ENCODE measurements around the gene SEPTIN10. TPM values are rescaled to one million over a fixed set of nuclear protein-coding genes. Genes with fewer than 3 reads are reported as not detected.

SEPTIN10 gene
- total RNA-seq, 1 donor from 2014 or later, result 99.5 TPM

DNA sequence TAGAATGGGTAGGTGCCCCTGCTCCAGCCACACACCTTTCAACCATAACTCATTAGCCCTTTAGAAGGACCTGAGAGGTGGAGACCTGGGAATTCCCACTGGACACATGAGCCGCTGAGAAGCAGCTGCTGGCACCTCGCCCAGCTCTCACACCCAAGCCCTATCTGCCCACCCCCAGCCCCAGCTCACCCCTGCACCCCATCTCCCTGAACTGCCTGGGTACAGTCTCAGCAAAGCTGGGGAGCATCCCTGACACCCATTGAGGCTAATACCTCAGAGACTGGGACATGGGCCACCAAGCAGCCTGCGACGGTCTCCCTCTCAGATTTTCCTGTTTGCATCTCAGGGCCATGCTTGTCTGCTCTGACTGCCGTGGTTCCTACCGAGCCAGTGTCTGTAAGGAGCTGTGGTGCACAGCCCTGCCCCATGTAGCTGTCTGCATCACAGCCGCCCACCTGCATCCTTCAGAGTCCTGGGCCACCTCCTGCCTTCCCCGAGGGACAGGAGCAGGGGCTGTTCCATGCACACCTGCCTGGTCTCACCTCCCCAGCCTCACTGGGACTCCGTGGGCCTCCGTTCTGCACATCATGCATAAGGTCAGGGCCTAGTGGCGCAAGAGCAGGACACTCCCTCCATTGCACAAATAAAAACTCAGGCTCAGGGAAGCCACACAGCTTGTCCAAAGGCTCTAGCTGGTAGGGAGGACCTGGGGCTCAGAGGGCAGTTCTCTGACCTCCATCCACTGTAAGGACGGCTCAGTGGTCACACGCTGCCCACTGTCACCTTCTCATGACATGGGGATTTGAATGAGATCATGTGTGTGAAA, 90.0 kb downstream of the SEPTIN10 start:
- TF ChIP-seq CTCF (conservative IDR thresholded peaks at IDR 0.05), result no peak
- Mint-ChIP-seq H3K9me3 (no peaks in the 10 kb centered on the region), H3K36me3 (ENCODE audit: low read depth) (no peaks in the 10 kb centered on the region), H3K4me3 (no peak overlapping the region), H3K27me3 (ENCODE audit: low read depth) (no peaks in the 10 kb centered on the region), H3K27ac (ENCODE audit: unreplicated experiment) (no peak overlapping the region), H3K4me1 (peaks cover 7% of the 10 kb centered on the region)
- no peak for DNase-seq (ENCODE audit: low read depth, low spot score)

DNA sequence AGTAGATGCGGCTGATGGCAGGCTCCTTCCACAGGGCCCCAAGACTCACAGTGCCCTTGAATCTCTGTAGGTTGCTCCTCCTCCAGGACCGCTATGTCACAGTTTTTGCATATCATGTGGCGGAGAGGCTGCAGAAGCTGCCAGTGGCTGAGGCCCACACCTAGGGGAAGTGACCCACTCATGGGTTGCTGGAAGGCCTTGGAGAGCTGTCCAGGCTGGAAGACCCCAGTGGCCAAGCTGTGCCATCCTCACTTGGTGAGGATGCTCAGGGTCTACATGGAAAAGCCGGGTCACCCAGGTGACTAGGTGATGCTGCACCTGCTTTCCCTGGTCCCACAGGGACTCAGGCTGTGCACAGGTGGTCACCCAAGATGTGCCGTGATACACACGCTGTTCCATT, 90.6 kb downstream of the SEPTIN10 start:
- no peak overlapping the region for H3K27ac Mint-ChIP-seq (ENCODE audit: unreplicated experiment)
- peaks cover 7% of the 10 kb centered on the region for H3K4me1 Mint-ChIP-seq
- no peaks in the 10 kb centered on the region for H3K36me3 Mint-ChIP-seq (ENCODE audit: low read depth)
- no peak overlapping the region for H3K4me3 Mint-ChIP-seq
- no peaks in the 10 kb centered on the region for H3K9me3 Mint-ChIP-seq
- DNase-seq (ENCODE audit: low read depth, low spot score), result no peak
- no peaks in the 10 kb centered on the region for H3K27me3 Mint-ChIP-seq (ENCODE audit: low read depth)
- no peak for TF ChIP-seq CTCF (conservative IDR thresholded peaks at IDR 0.05)

DNA sequence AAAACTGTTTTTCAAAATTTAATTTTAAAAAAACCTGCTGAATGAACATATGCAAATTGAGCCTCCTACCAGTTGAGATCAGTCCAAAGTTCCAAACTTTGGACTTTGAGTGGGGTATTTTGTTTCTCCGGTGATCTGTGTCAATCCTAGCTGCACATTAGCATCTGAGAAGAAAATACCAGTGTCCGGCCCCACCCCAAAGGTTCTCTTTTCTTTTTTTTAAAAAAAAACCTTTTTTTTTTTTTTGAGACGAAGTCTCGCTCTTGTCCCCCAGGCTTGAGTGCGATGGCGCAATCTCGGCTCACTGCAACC, 91.7 kb downstream of the SEPTIN10 start:
- no peak for TF ChIP-seq CTCF (conservative IDR thresholded peaks at IDR 0.05)
- DNase-seq (ENCODE audit: low read depth, low spot score), result no peak
- H3K4me1 Mint-ChIP-seq, result no peaks in the 10 kb centered on the region
- H3K9me3 Mint-ChIP-seq, result no peaks in the 10 kb centered on the region
- no peaks in the 10 kb centered on the region for H3K27me3 Mint-ChIP-seq (ENCODE audit: low read depth)
- H3K27ac Mint-ChIP-seq (ENCODE audit: unreplicated experiment), result no peak overlapping the region
- no peaks in the 10 kb centered on the region for H3K36me3 Mint-ChIP-seq (ENCODE audit: low read depth)
- no peak overlapping the region for H3K4me3 Mint-ChIP-seq

DNA sequence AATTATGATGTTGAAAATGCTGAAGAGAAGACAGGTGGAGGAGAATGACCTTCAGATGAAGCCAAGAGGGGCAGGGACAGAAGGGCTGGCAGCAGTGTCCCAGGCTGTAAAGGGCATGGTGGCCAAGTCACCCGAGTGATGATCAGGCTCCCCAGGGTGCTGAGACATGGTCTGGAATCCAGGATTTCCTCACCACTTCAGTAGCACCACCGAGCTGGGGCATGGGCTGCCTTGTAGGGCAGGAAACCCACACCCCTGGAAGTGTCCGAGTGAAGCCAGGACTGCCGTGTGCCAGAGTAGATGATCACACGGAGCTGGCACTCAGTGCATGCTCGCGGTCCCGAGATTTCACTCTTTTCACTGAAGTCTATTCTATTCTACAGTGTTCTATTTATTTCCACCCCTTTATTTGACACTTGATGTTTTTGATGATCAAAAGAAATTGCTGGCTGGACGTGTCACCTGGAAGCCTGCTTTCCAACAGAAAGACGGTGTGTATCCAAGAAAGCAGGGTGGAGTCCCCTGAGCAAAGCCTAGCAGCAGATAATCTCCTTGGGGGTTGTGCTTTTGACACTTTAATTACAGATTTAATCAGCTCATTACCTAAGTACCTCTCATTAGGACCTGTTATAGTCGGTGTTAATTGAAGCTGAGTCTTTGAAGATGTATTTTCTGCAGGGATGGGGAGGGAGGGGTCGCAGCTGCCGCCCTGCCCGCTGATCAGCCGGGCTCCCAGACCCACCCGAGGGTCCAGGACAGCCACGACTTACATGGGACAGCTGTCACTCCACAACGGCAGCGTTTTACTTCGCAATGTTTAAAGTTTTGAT, 92.3 kb downstream of the SEPTIN10 start:
- Mint-ChIP-seq H3K27ac (ENCODE audit: unreplicated experiment) (no peak overlapping the region), H3K27me3 (ENCODE audit: low read depth) (no peaks in the 10 kb centered on the region), H3K4me1 (peaks cover 4% of the 10 kb centered on the region), H3K4me3 (no peak overlapping the region), H3K9me3 (no peaks in the 10 kb centered on the region), H3K36me3 (ENCODE audit: low read depth) (no peaks in the 10 kb centered on the region)
- no peak for TF ChIP-seq CTCF (conservative IDR thresholded peaks at IDR 0.05)
- no peak for DNase-seq (ENCODE audit: low read depth, low spot score)

GRCh38 chr2:109519513-109519912, 94.3 kb downstream of the SEPTIN10 start:
- Mint-ChIP-seq H3K9me3 (no peaks in the 10 kb centered on the region), H3K27me3 (ENCODE audit: low read depth) (no peaks in the 10 kb centered on the region), H3K4me3 (no peak overlapping the region), H3K4me1 (peaks cover 7% of the 10 kb centered on the region), H3K36me3 (ENCODE audit: low read depth) (no peaks in the 10 kb centered on the region), H3K27ac (ENCODE audit: unreplicated experiment) (no peak overlapping the region)
- no peak for DNase-seq (ENCODE audit: low read depth, low spot score)
- TF ChIP-seq CTCF (conservative IDR thresholded peaks at IDR 0.05), result no peak
